ENCODE measurements around the gene MYB. TPM values are rescaled to one million over a fixed set of nuclear protein-coding genes. Genes with fewer than 3 reads are reported as not detected.
A peak's percentile ranks its signal among the peaks of the same experiment; 100 is the strongest.

Gene MYB
- total RNA-seq, 1 donor from 2014 or later: 23.3 TPM

DNA sequence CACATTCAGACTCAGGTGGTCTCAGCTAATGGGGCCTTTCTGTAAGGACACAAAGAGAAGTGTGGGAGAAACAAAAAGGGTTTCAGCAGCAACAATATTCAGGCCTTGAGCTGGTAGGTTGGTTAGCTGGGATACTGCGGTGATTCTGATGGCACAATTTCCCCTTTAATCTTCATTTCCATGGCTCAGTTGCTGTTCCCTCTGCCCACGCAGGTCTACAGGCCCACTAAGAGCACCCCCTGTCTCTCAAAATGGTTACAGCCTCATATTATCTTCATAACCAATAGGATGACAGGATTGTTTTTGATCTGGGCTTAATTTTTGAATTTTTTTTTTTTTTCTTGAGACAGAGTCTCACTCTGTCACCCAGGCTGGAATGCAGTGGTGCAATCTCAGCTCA is 48.9 kb downstream of the MYB start:
- no peaks in the 10 kb centered on the region for H3K27me3 Mint-ChIP-seq (ENCODE audit: unreplicated experiment)

DNA sequence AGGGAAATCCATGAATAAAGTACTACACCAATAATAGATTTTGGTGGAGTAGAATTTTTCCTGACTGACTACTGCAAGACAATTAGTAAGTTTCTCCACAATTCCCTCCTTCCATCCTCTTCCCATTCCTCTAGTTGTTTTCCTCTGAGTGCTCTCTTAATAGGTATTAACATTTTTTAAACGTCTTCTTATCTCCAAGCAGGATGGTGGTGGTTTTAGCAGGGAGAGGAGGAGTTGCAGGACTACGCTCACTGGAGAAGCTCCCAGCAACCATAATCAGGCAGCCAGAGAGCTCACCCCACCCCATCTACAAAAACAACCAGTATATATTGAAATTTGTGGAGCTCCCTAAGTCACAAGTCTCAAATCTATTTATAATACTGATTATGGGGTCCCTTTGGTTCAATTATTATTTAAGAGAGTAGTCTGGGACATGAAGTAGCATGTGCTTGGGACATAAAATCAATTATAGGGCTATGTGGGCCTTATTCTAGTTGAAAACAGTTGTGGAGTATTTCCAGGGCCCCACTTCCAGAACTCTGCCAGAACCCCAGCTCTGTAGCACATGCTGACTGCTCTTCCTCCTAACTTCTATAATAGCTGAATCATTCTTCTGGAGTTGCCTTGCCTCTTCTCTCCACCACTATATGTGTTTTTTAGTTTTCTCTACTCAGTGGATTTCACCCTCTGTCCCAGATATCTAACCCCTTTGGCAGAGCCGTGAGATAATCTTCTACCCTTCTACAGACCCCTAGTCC is 49.8 kb downstream of the MYB start:
- peaks cover 9% of the 10 kb centered on the region for H3K4me1 Mint-ChIP-seq (ENCODE audit: unreplicated experiment)
- no peaks in the 10 kb centered on the region for H3K9me3 Mint-ChIP-seq (ENCODE audit: unreplicated experiment)
- H3K36me3 Mint-ChIP-seq (ENCODE audit: low read depth, unreplicated experiment): no peaks in the 10 kb centered on the region
- DNase-seq (ENCODE audit: low spot score): no peak
- H3K27me3 Mint-ChIP-seq (ENCODE audit: unreplicated experiment): no peaks in the 10 kb centered on the region
- no peak overlapping the region for H3K4me3 Mint-ChIP-seq (ENCODE audit: unreplicated experiment)
- TF ChIP-seq, protein P1, sequence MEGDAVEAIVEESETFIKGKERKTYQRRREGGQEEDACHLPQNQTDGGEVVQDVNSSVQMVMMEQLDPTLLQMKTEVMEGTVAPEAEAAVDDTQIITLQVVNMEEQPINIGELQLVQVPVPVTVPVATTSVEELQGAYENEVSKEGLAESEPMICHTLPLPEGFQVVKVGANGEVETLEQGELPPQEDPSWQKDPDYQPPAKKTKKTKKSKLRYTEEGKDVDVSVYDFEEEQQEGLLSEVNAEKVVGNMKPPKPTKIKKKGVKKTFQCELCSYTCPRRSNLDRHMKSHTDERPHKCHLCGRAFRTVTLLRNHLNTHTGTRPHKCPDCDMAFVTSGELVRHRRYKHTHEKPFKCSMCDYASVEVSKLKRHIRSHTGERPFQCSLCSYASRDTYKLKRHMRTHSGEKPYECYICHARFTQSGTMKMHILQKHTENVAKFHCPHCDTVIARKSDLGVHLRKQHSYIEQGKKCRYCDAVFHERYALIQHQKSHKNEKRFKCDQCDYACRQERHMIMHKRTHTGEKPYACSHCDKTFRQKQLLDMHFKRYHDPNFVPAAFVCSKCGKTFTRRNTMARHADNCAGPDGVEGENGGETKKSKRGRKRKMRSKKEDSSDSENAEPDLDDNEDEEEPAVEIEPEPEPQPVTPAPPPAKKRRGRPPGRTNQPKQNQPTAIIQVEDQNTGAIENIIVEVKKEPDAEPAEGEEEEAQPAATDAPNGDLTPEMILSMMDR (IDR thresholded peaks at IDR 0.05; ENCODE audit: unreplicated experiment): no peak
- peak overlapping the region; percentile 15 for H3K27ac Mint-ChIP-seq (ENCODE audit: unreplicated experiment)

More for the DNA sequence above, 48.9 kb downstream of the MYB start:
- no peak overlapping the region for H3K4me3 Mint-ChIP-seq (ENCODE audit: unreplicated experiment)
- H3K36me3 Mint-ChIP-seq (ENCODE audit: low read depth, unreplicated experiment): no peaks in the 10 kb centered on the region
- TF ChIP-seq, protein P1 (IDR thresholded peaks at IDR 0.05; ENCODE audit: unreplicated experiment): no peak
- no peak overlapping the region for H3K27ac Mint-ChIP-seq (ENCODE audit: unreplicated experiment)
- no peaks in the 10 kb centered on the region for H3K9me3 Mint-ChIP-seq (ENCODE audit: unreplicated experiment)
- H3K4me1 Mint-ChIP-seq (ENCODE audit: unreplicated experiment): peaks cover 8% of the 10 kb centered on the region
- DNase-seq (ENCODE audit: low spot score): no peak

DNA sequence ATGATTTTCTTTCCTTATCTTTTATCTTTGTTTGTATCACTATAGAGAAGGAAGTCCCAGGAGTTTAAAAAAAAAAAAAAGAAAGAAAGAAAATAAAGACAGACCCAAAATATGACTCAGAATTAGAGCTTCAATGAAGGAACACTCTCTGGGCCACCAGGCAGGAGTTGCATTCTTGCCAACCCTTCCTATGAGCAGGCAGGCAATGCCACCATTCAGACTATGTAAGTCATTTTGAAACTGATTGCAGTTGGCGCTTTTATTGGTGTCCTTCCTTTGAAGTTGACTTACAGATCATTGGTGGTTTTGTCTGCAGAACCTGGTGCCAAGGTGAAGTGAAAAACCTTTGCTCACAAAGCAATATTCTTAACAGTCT is 50.3 kb downstream of the MYB start:
- no peak for DNase-seq (ENCODE audit: low spot score)
- Mint-ChIP-seq H3K27ac (ENCODE audit: unreplicated experiment) (peak overlapping the region; percentile 15), H3K27me3 (ENCODE audit: unreplicated experiment) (no peaks in the 10 kb centered on the region), H3K9me3 (ENCODE audit: unreplicated experiment) (no peaks in the 10 kb centered on the region), H3K4me1 (ENCODE audit: unreplicated experiment) (peaks cover 14% of the 10 kb centered on the region), H3K4me3 (ENCODE audit: unreplicated experiment) (no peak overlapping the region), H3K36me3 (ENCODE audit: low read depth, unreplicated experiment) (no peaks in the 10 kb centered on the region)
- TF ChIP-seq, protein P1 (IDR thresholded peaks at IDR 0.05; ENCODE audit: unreplicated experiment): no peak

DNA sequence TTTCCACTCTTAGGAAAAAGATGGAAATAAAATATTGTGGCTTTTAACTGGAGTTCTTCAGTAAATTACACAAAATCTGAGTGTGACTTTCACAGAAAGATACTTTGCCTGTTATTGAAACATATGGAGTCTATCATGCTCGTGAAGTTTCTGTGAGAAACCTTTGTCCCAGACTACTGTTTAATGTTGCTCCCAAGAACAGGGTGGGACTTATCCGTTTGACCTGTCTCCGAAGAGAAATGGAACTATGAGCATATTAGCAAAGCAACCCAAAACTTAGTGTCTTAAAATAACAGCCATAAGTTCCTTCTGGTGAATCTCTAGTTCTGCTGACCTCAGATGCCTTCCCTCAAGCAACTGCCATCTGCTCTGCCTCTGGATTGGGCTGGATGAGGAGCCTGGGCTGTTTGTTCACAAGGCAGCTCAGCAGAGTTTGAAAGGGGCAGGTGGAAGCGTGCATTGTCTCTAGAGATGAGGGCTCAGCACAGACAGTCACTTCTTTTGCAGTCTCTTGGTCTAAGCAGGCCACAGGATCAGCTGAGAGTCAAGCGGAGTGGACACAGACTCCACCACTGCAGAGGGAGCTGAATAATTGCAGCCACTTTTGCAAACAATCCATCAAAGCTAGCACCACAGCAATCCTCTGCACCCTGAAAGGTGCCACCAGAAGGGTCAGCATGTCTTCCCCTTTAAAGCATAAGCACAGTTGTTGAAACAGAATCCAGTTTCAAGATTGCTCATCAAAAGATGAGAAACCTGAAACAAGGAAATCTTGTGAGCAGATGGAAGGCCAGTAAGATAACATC is 52.8 kb downstream of the MYB start:
- H3K4me1 Mint-ChIP-seq (ENCODE audit: unreplicated experiment): peaks cover 20% of the 10 kb centered on the region
- no peaks in the 10 kb centered on the region for H3K36me3 Mint-ChIP-seq (ENCODE audit: low read depth, unreplicated experiment)
- TF ChIP-seq, protein P1 (IDR thresholded peaks at IDR 0.05; ENCODE audit: unreplicated experiment): no peak
- H3K27me3 Mint-ChIP-seq (ENCODE audit: unreplicated experiment): peaks cover 1% of the 10 kb centered on the region
- H3K9me3 Mint-ChIP-seq (ENCODE audit: unreplicated experiment): no peaks in the 10 kb centered on the region
- H3K27ac Mint-ChIP-seq (ENCODE audit: unreplicated experiment): no peak overlapping the region
- H3K4me3 Mint-ChIP-seq (ENCODE audit: unreplicated experiment): no peak overlapping the region
- no peak for DNase-seq (ENCODE audit: low spot score)

DNA sequence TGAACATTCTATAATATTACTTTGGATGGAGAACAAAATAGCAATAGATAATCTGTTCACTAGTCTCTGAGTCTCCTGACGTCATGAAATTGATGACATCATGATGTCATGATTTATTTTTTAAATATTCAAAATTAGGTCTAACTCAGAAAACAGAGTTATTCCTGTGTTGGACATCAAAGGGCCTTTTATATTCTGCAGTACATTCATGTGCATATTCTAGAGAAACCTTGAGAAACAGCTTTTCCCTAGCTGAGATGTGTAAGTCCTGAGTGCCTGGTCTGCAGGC is 53.3 kb downstream of the MYB start:
- H3K9me3 Mint-ChIP-seq (ENCODE audit: unreplicated experiment): no peaks in the 10 kb centered on the region
- no peaks in the 10 kb centered on the region for H3K36me3 Mint-ChIP-seq (ENCODE audit: low read depth, unreplicated experiment)
- peaks cover 1% of the 10 kb centered on the region for H3K27me3 Mint-ChIP-seq (ENCODE audit: unreplicated experiment)
- H3K4me3 Mint-ChIP-seq (ENCODE audit: unreplicated experiment): no peak overlapping the region
- DNase-seq (ENCODE audit: low spot score): no peak
- no peak overlapping the region for H3K27ac Mint-ChIP-seq (ENCODE audit: unreplicated experiment)
- H3K4me1 Mint-ChIP-seq (ENCODE audit: unreplicated experiment): peaks cover 23% of the 10 kb centered on the region
- TF ChIP-seq, protein P1 (IDR thresholded peaks at IDR 0.05; ENCODE audit: unreplicated experiment): no peak
